NCI-H2029 (cell line): ENCODE data around the gene EHD4.

Experiments
- DNase-seq: peaks from one replicate; lab custom pipeline; 2025; lab: John Stamatoyannopoulos, UW

Gene EHD4

DNA sequence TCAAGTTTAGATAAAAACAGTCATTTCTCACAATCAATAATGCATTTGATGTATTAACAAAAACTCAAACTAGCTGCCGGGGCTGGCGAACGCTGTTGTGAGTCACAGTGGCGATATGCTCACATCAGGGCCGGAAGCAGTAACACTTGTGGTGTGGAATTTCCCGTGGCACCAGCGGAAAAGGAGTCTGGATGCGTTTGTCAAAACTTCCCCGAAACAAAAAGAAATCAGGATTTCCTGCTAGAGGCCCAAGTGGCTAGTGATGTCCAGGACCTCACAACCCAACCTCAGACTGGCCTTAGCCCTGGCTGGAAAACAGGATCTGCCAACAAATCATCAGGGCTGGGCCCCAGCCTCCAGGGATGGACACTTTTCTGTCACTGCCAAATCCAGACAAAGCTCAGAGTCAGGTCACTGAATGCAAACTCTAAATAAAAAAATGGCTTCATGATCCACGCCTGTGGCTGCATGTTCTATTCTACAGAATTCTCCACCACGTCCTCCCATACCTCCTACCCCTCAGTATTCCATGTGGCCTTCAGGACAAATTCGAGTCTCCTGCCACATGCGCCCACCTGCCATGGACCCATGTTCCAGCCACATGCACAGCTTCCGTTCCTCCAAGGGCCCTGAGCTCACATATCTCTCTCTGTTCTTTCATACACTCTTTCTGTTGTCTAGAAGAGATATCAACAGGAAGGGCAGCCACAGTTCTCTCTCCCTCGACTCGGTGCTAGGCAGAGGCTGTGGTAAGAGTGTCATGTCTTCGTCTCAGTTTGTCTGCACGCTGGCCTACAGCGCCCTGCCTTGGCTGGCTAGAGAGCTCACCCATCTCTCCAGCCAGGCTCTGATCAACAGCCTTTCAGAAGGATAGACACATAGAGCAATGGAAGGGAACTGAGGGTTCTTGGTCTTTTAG is 35.4 kb downstream of the EHD4 start:
- no peak for DNase-seq

DNA sequence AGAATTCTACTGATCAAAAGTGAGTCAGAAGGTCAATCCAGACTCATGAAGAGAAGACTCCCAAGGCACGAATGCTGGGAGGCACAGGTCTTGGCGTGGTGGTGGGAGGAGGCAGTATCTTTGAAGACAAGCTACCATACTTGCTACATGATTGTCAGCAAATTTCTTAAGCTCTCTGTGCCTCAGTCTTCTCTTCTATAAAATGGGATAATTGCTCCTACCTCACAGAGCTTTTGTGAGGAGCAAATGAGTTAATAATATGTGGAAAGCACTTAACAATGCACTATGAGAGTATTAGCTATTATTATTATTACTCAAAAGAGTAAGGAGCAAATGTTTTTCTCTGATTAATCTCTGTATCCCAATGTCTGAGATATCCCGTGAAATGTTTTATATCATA is 36.2 kb downstream of the EHD4 start:
- DNase-seq = no peak

DNA sequence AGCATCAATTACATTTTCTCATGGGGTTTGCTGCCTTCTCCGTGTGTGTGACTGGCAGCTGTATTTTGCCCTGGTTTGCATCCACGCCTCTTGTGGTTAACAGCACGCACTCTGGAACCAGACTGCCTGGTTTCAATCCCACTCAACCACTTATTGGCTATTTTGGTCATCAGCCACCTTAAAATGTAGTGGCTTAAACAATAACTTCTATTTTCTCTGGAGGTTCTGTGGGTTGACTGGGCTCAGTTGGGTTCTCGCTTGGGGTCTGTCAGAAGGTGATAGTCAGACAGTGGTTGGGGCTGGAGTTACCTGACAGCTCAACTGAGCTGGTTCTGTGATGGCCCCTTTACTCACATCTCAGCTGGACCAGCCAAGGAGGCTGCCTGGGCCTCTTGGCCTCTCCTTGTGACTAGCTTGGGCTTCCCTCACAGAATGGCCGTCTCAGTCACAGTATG is 36.8 kb downstream of the EHD4 start:
- no peak for DNase-seq

DNA sequence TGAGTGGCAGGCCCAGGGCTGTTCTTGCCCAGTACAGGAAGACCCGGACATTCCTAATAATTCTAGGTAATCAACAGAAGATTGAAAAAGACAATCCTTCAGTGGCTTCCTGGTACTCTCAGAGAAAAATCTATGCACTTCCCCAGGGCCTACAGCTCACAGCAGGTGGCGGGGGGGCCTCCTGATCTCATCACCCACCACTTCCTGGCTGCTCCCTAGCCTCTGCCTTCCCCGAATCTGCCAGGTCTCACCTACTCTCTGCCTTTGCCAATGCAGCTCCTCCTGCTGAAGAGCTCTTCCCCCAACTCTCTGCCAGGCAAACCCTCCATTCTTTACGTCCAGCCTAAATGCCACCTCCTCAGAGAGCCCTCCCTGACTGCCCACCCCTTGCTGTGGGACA is 37.5 kb downstream of the EHD4 start:
- no peak for DNase-seq

DNA sequence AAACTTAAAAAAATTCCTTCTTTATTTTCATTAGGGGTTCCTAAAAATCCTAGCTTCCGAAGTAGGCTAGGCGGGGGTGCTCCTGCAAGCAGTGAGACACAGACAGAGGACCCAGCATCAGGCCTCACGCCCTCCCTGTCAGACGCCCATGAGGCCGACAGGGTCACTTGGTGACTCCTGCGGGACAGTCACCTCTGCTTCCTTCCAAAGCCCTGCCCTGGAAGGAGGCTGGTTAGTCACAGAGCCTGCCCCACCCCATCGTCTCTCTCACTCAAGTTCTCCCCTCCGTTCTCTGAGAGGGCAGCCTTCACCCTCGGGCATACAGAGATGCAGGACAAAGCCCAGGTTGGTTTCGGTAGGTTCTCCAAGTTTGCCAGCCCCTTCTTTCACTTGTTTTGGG is 38.6 kb downstream of the EHD4 start:
- DNase-seq = no peak

DNA sequence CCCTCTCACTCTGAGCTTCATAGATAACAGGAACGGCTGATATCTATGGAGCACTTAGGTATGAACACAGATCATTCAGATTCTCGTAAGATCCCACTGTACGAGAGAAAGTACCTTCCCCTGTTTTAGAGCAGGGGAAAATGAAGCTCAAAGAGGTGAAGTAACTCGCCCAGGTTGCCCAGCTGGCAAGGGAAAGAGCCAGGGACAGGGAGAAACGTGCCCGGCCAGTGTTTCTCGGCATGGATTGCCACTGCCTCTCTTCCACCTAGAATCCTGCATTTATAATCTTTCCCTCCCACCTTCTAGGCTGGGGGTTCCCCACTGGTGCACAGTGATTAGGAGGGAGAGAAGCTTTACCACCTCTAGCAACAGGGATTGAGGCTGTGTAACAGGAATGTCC is 39.0 kb downstream of the EHD4 start:
- DNase-seq = no peak

DNA sequence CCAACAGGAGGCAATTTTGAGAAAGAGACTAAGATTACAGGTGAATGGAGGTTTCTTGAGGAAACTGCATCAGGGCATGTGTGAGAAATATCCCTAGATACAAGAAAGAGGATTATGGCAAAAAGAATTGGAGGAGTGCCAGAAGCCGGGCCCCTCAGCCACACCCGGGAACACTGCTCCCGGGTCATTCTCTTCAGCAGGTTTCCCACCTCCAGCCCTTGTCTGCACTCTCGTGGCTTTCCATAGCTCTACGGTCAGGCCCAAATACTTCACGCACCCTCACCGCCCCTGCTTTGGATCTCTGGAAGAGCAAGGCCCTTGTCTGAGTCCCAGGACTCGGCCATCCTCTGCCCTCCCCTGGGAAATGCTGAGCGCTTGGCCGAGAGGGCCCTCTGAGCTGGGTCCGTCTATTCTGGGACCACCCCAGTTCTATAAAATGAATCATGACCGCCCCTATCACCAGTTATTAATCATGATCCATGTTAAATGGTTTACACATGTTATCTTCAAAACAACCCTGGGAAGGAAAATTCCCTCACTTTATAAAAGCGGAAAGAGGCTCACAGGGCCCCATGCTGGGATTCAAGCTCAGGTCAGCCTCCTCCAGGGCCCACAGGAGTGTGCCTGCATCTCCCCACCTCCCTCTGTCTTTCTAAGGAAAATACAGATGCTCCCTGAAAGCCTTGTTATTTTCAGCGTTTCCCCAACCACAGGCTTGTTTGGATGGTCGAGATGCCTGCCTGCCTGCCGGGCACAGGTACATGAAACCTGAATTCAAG is 39.7 kb downstream of the EHD4 start:
- DNase-seq = no peak

DNA sequence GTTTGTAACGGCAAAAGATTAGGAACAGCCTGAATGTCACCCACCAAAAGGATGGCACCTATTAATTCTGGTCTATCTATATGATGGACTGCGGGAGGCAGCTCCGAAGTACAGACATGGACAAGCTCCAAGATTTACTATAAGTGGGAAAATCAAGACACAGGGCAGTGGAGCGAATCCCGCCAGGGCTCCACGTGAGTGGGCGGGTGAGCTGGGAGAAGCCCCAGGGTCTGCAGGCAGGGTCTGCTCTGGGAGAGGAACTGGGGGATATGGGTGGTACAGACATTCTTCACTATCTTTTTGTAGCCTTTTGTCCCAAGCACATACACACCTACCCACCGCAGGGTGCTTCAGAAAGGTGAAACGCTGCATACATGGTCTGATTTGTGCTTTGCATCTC is 40.3 kb downstream of the EHD4 start:
- DNase-seq = no peak

DNA sequence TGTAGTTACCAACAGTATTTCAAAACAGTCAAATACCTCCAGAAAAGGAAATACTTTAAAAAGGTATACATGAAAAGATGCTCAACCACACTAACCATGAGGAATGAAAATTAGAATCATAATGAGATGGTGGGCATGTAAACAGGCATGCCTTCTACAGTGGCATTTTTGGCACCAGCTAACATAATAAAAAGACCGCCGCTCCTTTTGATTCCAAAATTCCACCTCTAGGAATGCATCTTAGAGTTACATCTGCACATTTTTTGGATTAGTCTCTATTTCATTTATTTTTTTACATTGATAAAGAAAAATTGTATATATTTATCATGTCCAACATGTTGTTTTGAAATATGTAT is 41.5 kb downstream of the EHD4 start:
- DNase-seq = no peak

DNA sequence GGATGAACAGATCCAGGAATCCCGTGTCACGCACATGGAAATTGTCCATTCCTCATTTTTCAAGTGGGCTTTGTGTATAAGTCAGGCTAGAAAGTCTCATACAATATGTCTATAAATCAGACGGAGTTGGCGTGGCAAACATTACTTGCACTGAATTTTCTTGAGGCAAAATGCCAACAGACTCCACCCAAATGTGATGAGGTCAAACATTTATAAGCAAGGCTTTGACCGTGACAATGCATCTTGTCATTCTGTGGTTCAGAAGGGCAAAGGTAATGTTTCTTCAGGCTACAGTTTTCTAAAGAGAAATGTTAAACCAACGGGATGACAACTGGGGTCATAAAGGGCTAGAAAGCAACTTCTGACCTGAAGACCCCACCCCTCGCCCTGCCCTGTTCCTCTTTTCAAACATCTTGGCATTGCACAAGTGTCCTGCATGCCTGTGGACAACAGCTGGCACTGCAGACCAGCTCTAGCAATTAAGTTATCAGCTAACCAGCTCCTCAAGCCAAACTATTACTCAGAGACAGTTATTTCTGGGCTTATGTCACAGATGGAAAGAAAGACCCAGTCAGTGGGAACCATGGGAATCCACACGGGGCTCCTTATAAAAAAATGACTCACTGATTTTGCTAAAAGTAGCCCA is 42.0 kb downstream of the EHD4 start:
- DNase-seq = no peak

DNA sequence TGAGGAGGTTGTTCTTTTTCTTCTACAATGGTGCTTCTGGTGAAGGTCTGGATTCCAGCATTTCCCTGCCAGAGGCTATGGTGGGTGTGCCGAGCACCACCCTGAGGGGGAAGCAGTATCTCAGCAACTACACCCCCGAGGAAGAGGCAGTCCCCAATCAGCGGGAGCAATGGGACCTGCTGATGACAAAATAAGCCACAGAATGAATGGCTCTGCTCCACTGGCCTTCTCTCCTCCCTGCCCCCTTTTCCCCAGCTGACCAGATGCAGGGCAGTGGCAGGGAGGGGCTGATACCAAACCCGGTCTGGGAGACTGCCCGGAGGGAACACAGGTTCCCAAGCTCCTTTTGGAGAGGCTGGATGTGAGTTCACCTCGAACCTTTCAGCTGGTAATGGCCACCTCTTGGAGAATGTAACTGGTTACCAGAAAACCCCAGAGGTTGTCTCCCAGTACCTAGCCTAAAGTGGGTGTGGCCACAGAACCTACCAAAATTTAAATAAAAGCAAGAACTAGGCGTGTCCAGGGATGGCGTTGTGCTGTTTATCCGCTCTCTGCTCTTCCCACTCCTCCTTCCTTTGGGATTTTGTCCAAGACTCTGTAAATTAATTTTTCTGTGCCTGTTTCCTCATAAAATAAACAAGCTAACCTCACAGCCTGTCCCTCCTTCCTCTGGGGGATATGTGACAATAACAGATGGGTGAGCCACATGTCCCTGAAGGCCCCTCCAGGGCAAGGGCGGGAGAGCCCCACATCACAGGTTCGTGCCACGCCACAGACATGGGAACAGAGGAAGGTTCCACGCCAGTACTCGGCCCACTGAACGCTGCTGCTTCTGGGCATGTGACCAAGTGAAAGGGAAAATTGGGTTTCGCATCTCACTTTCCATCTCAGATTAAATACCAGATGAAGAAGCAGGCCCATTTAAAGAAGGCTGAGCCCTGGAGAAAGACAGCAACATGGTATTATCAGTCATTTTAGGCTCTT is 43.4 kb downstream of the EHD4 start:
- no peak for DNase-seq

DNA sequence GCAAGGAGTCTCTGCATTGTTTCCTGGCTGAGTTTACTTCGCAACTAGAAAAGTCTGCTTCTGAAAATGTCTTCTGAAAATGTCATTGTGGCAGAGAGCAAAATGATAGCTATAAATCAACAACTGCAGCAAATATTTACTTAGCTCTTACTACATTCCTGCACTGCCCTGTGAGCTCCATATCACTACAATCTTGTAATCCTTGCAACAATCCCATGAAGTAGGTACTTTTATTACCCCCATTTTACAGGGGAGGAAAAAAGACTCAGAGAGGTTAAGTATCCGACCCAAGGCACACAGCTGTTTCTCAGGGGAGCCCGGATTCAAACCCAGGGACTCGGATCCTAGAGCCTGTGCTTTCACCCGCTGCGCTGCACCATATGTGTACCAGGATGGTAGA is 44.3 kb downstream of the EHD4 start:
- DNase-seq = no peak

DNA sequence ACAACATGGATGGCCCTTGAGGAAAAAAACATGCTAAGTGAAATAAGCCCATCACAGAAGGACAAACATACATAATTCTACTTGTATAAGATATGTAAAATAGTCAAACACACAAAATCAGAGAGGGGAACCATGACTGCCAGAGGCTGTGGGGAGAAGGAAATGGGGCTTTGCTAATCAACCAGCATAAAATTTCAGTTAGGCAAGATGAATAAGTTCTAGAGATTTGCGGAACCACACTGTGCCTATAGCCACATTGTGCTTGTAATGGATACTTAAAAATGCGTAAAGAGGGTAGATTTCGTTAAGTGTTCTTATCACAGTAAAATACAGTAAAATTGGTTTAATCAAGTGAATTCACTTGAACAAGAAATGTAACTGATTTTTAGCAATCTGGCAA is 44.8 kb downstream of the EHD4 start:
- no peak for DNase-seq

DNA sequence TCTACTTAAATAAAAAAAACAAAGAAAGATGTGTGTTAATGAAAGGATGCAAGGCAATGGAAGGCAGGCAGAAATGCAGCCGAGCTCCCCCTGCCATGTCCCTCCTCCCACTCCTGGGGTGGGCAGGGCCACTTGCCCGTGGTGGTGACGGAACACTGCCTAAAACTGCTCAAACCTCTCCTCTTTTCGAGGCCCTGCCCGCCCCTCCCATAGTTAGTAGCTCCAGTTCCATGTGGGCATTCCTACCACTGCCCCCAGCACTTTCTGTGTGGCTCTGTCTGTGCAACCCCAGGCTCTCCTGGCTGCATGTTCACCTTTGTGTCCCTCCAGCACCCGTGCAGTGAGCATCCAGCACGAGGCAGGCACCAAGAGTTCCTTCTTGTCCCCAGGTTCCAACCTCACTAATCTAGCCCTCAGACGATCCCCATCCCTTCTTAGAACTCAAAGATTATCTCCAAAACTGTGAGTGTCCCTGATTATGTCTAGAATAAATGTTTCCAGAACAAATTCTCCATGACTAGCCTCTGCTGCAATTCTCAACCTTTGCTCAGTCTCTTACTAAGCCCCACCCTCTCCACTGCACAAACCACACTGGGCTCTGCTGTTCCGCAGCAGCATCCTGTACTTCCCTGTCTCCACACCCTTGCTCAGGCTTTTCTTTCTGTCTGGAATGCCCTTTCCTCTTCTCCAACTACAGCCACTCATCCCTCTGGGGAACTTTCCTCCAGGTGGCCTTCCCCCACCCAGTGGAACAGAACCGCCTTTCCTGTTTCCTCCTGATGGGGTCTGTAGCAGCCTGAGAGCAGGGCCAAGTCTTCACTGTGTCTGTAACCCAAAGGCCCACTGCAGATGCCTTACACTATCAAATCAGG is 45.9 kb downstream of the EHD4 start:
- DNase-seq = no peak

DNA sequence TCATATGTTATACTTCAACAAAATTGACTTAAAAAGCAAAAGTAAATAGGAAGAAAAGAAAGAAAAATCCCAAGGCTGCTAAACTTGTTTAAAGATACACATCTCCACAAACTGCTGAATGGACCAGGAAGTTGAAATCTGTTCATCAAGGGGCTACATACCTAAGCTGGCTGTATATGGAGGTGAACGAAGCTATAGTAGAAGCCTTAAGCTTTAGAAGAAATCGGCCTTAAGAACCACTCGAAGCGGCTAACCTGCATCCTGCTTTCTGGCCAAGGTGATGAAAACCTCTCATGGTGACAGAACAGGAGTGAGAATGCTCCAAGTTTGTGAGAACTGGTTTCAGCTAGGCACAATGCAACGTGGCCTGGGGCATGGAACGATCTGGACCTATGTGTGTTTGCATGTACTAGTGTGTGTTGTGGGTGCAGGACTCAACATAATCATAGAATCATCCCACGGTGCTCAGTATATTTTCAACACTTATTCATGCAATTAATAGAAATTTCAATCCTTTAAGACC is 47.2 kb downstream of the EHD4 start:
- DNase-seq = no peak

DNA sequence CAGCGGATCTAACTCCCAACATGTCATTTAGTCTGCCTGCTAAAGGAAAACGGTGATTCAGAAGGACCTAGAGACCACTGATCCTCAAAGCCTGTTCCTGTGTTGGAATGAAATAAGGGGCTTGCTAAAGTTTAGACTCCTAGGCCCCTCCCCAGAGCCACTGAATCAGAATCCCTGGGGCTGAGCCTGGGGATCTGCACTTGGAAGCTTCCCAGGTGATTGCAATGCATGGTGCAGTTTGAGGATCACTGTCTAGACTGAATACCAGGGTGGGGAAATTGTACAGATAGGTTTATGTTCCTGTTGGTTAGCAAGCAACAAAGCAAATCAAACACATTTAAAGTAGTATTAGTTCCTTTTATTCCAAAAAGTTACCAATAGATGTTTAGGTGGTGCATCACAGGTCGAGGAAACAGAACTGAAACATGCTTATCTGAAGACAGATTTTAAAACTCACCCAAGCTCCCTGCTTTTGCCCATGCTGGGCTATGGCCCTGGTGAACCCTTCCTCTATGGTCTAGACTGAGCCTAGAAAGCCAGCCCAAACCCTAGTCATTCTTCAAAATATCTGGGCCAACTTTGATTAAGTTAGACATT is 48.9 kb downstream of the EHD4 start:
- no peak for DNase-seq

DNA sequence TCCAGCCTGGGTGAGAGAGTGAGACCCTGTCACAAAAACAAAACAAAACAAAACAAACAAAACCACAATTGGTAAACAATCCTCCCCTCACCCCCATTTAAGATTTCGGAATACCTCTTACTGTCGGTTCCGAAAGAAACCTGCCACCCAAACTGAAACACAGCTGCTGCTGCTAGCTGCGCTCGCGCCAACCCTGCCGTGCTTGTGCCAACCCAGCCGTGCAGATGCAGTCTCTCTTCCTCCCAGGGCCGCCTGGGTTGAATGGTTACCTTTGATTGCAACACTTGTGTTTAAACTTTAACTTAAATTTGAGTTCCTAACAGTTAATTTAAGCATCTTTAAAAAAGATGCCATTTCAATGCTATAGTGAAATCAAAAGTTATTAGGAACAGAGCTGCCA is 50.0 kb downstream of the EHD4 start:
- no peak for DNase-seq

DNA sequence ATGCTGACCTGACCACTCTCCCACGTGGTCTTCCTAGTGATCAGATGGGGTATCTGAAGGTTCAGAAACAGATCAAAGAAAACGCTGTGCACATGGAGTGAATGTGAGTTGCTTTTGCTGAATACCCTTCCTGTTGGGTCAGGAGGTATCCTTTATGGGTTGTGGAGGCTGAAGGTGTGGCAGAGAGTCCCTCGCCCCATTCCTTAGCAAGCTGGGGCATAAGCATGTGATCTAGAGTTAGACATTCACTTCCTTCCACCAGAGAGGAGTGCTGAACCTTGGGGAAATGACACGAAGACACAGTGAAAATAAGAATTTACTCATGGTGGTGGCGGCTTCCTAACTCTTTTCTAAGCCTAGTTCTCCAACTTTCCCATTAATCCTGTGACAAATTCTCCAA is 50.7 kb downstream of the EHD4 start:
- DNase-seq = no peak

DNA sequence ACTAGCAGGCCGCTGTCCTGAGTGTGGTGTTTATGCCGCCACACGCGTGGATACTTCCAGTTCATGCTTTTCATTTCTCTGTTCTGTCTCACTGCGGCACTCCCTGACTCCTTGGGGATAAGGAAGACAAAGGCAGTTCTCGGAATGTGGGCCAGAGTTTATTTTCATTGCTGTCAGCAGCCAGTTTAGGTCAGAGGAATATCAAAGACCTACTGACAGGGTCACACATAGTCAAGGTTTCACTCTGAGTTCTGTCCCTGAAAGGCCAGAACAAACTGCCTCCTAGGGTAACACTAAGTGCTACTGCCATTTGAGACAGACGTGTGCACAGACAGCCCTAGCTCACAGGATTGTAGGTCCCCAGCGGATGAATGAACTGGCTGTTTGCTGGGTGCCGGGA is 51.2 kb downstream of the EHD4 start:
- no peak for DNase-seq

DNA sequence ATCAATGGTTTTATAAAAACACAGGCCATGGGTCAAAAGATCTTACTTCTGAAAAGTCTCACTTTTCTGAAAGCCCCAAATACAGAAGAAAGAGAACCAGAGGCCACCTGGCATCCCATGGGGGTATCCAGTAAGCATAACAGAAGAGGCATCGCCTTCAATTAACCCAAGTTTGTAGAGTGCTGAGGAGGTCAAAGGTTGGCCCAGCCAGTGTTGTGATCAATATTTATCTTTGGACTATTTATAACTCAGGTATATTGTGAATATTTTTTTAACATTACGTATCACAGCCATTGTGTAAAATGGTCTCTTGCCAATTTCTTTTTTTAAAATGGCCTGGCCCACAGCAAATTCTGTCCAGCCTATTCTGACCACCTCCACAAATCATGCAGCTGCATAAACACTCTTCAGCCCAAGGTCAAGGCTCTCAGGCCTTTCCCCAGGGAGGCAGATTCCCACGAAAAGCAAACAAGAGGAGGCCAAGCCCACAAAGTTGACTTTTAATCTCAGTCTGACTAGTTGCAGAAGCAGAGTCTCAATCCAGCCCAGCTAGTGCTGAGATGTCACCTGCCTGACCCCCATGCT is 52.3 kb downstream of the EHD4 start:
- no peak for DNase-seq
